ENCODE measurements around the gene PPP1R9A.

DNA sequence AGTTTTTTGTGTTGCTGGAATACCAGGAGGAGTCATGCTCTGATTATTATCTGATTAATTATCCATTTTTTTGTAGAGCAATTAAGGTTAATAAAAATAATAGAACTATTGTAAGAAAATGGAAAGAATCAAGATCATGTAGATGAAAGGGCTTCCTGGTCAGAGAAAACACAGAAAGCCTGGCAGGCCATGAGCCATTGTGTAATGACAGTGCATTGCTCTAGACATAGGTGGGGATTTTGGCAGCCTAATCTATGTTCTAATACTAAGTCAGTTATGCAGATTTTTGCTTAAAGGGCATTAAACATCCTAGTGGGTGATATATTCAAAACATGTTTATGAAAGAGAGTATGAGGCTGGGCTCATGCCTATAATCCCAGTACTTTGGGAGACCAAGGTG, 198.2 kb downstream of the PPP1R9A start:
- TF ChIP-seq POLR2A (IDR thresholded peaks at IDR 0.05; ENCODE audit: low read length) (no peak), GATA1 (IDR thresholded peaks at IDR 0.05; ENCODE audit: low read depth, low read length) (no peak)

Measured in erythroblast (primary cell).